SH-SY5Y (cell line): Measurements from ENCODE around the gene TMEM144.

Experiments
- GATA2 ChIP-seq: IDR thresholded peaks from 2 replicates; pipeline ENCODE4 v1.6.1; 2011; ENCODE audit warnings: mild to moderate bottlenecking, low read depth, low read length
- GATA3 ChIP-seq: IDR thresholded peaks from 2 replicates; pipeline ENCODE4 v1.6.1; 2011; ENCODE audit warnings: low read depth, mild to moderate bottlenecking, low read length, moderate library complexity

Gene TMEM144

DNA sequence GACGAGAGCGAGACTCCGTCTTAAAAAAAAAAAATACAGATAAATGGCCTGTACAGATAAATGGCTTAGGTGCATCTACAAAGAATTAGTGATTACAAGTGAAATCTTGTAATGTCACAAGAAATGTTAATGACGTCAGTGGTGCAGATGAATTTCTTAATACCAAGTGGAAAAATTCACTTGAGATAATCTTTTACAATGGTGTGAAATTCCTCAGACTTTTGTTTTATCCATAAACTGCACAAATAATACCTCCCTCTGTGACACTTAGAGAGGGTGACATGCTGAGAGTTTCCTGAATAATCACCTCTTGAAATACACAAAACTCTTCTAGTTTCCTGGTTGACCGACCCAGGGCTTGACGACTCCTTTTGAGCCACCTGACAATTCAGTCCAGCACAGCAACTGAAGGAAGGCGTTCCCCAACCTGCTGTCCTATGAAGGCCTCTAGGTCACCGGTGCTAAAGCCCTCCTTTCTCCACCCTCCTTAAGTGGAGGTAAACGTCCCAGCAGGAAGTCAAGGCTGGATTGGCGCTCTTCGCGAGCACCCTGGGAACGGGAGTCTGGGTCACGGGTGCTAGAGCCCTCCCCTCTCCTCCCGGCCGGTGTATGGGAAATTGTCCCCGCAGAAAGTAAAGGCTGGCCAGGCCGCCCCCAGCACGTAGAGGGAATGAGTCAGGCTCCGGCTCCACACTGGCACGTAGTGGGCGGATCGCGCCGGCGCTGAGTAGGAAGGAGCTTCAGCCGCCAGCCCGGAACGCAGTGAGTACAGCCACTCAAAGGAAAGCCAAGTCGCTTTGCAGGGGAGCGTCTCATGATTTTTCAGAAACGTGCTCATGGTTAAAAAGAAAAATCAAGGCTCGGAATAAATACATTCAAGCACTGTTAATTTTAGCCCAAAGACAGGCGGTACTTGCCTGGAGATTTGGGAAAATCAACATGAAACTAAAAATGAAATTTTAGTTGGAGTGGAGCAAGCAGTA, at the start of gene TMEM144:
TSS of gene TMEM144 (plus strand) at position 662 of the 983 bp plus-strand sequence. CDS start 2,182 bp downstream, outside the sequence.
- TF ChIP-seq GATA3 (no peak), GATA2 (no peak)

GRCh38 chr4:158161551-158162354, 48.5 kb upstream of the TMEM144 start:
- no peak for TF ChIP-seq GATA2
- no peak for TF ChIP-seq GATA3

DNA sequence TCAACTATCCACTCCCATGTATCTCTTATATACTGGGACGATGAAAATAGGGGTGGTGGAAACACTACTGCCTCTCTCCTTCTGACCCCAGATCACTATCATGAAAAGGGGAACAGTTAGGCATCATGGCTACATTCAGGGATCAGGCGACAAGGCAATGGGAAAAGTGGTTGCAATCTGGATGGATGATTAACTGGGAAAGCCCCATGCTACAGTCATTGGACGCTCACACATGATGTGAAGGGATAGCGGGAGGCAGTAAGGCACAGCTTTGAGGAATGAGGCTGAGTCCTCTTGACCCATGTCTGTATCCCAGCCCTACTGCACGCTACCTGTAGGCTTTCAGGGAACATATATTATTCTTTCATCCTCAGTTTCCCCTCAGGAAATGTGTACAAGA, 47.7 kb upstream of the TMEM144 start:
- TF ChIP-seq GATA3: no peak
- TF ChIP-seq GATA2: no peak

DNA sequence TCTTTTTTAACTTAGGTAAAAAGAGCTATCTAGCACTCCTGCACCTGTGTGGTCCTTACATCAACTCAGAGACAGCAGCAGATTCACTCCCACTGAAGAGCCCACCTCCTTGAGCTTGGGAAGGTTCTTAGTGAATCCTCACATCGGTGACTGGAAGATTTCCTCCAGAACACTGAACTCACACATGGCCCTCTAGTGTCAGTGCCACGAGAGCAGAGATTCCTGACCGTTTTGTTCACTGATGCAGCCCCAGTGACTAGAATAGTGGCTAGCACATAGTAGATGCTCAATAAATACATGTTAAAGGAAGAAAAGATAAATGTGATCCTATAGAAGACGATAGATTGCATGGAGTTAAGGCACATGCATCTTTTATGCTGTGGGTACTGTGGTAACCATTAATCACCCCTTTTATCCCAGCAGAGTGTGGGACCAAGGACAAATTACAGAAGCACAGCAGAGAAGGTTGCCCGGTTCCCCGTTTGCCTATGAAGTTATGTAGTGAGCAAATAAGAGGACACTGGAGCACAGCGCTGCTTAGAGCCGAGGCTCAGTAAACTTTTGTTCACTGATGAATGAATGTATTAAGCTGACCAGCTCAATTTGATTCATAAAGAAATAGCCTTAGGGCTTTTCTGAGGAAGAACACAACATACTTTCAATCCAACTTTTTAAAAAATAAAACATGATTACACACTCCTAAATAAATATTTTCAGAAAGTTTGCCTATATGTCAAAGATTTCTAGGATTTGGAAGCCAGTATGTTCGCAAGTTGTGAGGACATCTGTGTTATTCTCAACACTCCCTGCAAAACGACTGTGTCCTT, 46.1 kb upstream of the TMEM144 start:
- TF ChIP-seq GATA3 (no peak), GATA2 (no peak)

DNA sequence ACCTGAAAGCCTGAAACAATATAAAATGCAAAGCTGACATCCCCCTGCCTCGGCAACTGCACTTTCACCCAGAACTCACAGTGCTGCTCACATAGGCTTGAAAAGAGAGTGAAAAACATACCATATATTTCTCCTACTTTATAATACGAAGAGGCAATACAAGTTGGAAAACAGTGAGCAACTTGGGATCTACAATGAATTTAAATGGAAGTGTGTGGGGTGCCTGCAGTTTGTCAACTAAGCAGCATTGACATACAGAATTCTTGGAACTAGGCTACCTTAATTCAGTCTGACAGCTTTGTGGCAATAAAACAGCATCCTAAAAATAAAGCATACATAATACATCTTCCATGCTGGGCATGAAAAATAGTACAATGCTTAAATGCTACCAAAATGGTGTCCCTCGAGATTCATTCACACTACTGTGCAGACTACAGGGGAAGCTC, 45.5 kb upstream of the TMEM144 start:
- TF ChIP-seq GATA3 (no peak), GATA2 (no peak)

DNA sequence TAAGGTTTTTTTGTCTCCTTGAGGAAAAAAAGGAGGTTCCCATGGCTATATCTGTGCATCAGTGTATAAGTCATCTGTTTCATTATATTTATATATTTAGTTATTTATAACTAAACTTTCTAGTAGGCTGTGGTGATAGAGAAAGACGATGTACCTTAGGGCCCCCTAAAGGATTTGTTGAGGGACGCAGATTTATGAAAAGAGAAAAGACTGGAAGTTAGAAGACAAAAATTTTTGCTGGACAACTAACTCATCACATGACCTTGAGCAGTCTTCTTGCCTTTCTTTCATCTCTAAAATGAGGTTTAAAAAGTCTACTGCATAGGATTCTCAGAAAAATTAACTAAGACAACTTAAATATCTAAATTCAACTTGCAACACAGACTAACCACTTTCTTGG, 43.6 kb upstream of the TMEM144 start:
- TF ChIP-seq GATA2 (no peak), GATA3 (no peak)

- no peak for TF ChIP-seq GATA2
- no peak for TF ChIP-seq GATA3
Measured at GRCh38 chr4:158168606-158169005, 41.7 kb upstream of the TMEM144 start.

- TF ChIP-seq GATA2: no peak
- no peak for TF ChIP-seq GATA3
Measured at GRCh38 chr4:158169506-158169905, 40.8 kb upstream of the TMEM144 start.

GRCh38 chr4:158169931-158170690, 40.2 kb upstream of the TMEM144 start:
- no peak for TF ChIP-seq GATA3
- no peak for TF ChIP-seq GATA2

DNA sequence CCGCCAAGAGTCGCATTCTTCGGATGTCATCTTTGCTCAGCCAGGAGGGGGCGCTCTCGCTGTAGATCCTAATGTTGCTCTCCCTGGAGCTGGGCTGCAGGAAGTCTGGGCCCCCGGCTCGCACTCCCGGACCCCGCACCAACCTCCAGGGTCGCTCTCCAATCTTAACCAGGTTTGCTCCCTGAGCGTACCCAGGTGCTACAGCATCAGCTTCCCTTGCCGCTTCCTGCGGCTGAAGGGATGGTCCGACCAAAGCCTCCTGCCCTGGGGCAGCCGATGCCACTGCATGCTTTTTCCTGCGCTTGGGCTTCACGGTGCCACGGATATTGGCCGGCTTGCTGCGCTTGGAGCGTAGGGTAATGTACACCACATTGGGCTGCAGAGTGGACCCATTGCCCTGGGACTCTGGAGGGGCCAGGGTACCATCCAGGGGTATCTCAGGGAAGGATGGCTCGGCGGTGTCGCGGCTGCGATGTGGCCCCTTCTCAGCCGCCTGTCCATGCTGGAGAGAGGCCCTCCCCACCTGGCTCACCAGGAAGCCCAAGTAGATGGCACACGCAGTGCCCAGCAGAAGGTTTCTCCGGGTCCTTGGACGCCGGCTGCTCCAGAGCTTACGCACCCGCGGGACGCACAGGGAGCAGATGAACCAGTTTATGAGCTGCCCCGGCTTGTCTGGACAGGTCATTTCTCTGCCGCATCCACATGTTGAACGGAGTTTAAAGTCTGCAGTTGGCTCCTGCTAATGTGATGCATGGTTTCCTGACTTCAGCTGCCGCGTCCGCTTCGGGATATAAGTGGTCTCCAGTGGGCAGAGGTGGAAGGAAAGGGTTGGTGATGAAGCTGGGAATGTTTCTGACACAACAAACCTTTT, 39.4 kb upstream of the TMEM144 start:
- no peak for TF ChIP-seq GATA3
- no peak for TF ChIP-seq GATA2

DNA sequence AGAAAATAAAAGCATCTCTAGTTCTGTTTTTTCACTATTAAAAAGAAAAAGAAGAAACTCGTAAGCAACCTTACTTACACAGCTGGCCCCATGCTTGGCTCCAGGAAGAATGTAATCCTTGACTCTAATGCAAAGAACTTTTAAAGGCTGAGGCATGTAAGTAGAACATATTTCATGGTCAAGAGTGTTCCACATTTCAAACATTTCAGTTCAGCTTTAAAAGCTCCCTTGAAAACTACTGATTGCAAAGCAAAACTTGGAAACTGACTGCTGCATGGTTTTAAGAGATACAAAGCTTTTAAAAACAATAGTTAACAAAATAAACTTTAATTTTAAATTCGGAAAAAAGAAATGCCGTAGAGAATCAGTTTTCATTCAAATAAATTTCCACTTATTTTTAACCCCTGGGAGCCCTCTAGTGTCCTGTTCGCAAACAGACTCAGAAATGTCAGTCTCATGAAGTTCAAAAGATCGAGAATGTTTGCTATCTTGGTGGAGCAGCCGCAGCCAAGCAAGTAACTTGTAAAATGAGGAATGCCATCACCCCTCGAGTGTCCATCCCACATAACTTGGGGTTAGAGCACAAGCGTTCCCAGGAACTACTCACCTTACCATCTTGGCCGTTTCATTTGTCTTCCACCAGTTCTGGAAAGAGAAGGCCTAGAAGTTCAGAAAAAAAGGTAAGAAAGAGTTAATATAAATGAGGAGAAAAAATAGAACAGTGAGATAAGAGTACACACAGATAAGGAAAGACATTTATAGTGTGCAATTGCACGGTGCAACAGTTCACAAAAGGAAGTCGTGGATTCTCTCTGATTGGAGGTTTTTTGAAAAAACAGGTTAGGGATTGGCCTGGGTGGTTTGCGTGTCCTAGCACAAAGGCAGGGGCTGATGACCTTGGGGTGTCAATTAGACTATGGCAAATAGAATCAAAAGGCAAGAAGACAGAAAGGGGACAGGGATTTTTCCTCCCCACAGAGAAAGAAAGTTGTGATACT, 37.7 kb upstream of the TMEM144 start, which contains the start of gene GASK1B:
TSS of gene GASK1B (minus strand) at position 765 of the 998 bp plus-strand sequence. CDS start 1,650 bp downstream, outside the sequence.
- TF ChIP-seq GATA3 (no peak), GATA2 (no peak)
